OCI-LY1 (cell line): Measurements from ENCODE around the gene DAAM2.

Experiments
- CTCF ChIP-seq: fragments of 200-600 bp; sonication (generic), shearing (Covaris generic); IDR thresholded peaks from 2 replicates; pipeline ENCODE4 v1.5.1; 2017; ENCODE audit warnings: mild to moderate bottlenecking, antibody characterized with exemption, low read length, moderate library complexity, mixed read lengths
- EZH2 ChIP-seq: fragments of 200-600 bp; sonication (generic), shearing (Covaris generic); IDR thresholded peaks from 2 replicates; pipeline ENCODE4 v1.8.0; 2017; ENCODE audit warnings: borderline replicate concordance, mixed run types, mild to moderate bottlenecking, antibody characterized with exemption, low read length, moderate library complexity, mixed read lengths

- TF ChIP-seq CTCF = no peak
- no peak for TF ChIP-seq EZH2
Measured at GRCh38 chr6:39821742-39822532, 29.8 kb downstream of the DAAM2 start.
